Neural progenitor cell (in vitro differentiated cells): ENCODE data around the gene PES1. TPM values are rescaled to one million over a fixed set of nuclear protein-coding genes. Genes with fewer than 3 reads are reported as not detected.

Experiments used
- DNase-seq: peaks from one replicate; pipeline ENCODE4 v3.0.0-alpha.2; 2016; ENCODE audit warnings: low spot score
- H2AFZ ChIP-seq: fragments of 200-600 bp; sonication (generic); replicated peaks from 2 replicates; pipeline ENCODE4 v1.6.1; 2016; ENCODE audit warnings: antibody characterized with exemption
- H3F3A ChIP-seq: fragments of 200-600 bp; sonication (generic); 2 replicates; pipeline ENCODE4 v1.6.1; 2016; ENCODE audit warnings: antibody characterized with exemption, low read depth
- H3K27ac ChIP-seq: fragments of 200-600 bp; sonication (generic); 2 replicates; pipeline ENCODE4 v1.5.1; 2016; ENCODE audit warnings: mild to moderate bottlenecking
- H3K27me3 ChIP-seq: fragments of 200-600 bp; sonication (generic); 2 replicates; pipeline ENCODE4 v1.6.1; 2016; ENCODE audit warnings: mild to moderate bottlenecking, moderate library complexity
- H3K36me3 ChIP-seq: fragments of 200-600 bp; sonication (generic); 2 replicates; pipeline ENCODE4 v1.5.1; 2016
- H3K4me1 ChIP-seq: fragments of 200-600 bp; sonication (generic); 2 replicates; pipeline ENCODE4 v1.6.1; 2016; ENCODE audit warnings: mixed run types
- H3K4me2 ChIP-seq: fragments of 200-600 bp; sonication (generic); 2 replicates; pipeline ENCODE4 v1.6.1; 2016
- H3K4me3 ChIP-seq: fragments of 200-600 bp; sonication (generic); 2 replicates; pipeline ENCODE4 v1.5.1; 2016
- H3K79me2 ChIP-seq: fragments of 200-600 bp; sonication (generic); 2 replicates; pipeline ENCODE4 v1.6.1; 2016; ENCODE audit warnings: low read depth
- H3K9ac ChIP-seq: fragments of 200-600 bp; sonication (generic); 2 replicates; pipeline ENCODE4 v1.6.1; 2016
- H3K9me3 ChIP-seq: fragments of 200-600 bp; sonication (generic); 2 replicates; pipeline ENCODE4 v1.5.1; 2016; ENCODE audit warnings: low read depth
- H4K20me1 ChIP-seq: fragments of 200-600 bp; sonication (generic); 2 replicates; pipeline ENCODE4 v1.6.1; 2016; ENCODE audit warnings: low read depth
- H3K27ac Mint-ChIP-seq: 3 replicates; pipeline ENCODE4 v1.8.0; 2021; ENCODE audit warnings: mixed read lengths
- H3K27me3 Mint-ChIP-seq: 2 replicates; pipeline ENCODE4 v1.8.0; 2022; ENCODE audit warnings: low read depth, mild to moderate bottlenecking, inconsistent platforms, moderate library complexity, mixed read lengths; ENCODE audit not compliant: insufficient read depth
- H3K36me3 Mint-ChIP-seq: 3 replicates; pipeline ENCODE4 v1.8.0; 2021; ENCODE audit warnings: mixed read lengths
- H3K4me1 Mint-ChIP-seq: 3 replicates; pipeline ENCODE4 v1.8.0; 2021; ENCODE audit warnings: mixed read lengths
- H3K4me3 Mint-ChIP-seq: 3 replicates; pipeline ENCODE4 v1.8.0; 2021; ENCODE audit warnings: mild to moderate bottlenecking, moderate library complexity, mixed read lengths
- H3K9me3 Mint-ChIP-seq: 3 replicates; pipeline ENCODE4 v1.8.0; 2020; ENCODE audit warnings: mixed read lengths
- EZH2 ChIP-seq: fragments of 200-600 bp; sonication (generic); IDR thresholded peaks from 2 replicates; pipeline ENCODE4 v1.6.1; 2017; ENCODE audit warnings: antibody characterized with exemption, mild to moderate bottlenecking, moderate library complexity
- EZH2phosphoT487 ChIP-seq: fragments of 200-600 bp; sonication (generic); IDR thresholded peaks from 2 replicates; pipeline ENCODE4 v1.6.1; 2017; ENCODE audit warnings: antibody characterized with exemption
- total RNA-seq: library from RNA; depleted of rRNA; stranded (reverse); fragments of >200 nt; gene quantifications from 2 replicates; pipeline ENCODE4 v1.2.3, GENCODE V29; 2015; ENCODE audit warnings: low replicate concordance
- TF ChIP-seq, protein P1 (sequence below): fragments of 200-600 bp; sonication (generic); IDR thresholded peaks from 2 replicates; pipeline ENCODE4 v1.5.1; 2017; ENCODE audit warnings: antibody characterized with exemption, mild to moderate bottlenecking

The PES1 gene
- total RNA-seq, 1 donor from 2014 or later = 30.2 TPM

DNA sequence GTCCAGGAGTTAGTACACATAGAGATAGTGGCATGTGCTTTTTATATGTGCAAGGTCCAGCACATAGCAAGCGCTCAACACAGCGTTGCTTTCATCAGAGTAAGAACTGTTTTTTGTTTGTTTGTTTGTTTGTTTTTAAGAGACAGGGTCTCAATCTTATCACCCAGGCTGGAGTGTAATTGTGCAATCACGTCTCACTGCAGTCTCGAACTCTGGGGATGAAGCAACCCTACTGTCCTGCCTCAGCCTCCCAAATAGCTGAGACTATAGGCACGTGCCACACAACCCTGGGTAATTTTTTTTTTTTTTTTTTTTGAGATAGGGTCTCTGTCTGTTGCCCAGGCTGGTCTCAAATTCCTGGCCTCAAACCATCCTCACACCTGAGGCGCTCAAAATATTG lies 26.1 kb upstream of the PES1 start:
- H3K36me3 Mint-ChIP-seq = peaks cover 27% of the 10 kb centered on the region
- no peak for TF ChIP-seq EZH2phosphoT487
- TF ChIP-seq EZH2 = no peak
- TF ChIP-seq, protein P1, sequence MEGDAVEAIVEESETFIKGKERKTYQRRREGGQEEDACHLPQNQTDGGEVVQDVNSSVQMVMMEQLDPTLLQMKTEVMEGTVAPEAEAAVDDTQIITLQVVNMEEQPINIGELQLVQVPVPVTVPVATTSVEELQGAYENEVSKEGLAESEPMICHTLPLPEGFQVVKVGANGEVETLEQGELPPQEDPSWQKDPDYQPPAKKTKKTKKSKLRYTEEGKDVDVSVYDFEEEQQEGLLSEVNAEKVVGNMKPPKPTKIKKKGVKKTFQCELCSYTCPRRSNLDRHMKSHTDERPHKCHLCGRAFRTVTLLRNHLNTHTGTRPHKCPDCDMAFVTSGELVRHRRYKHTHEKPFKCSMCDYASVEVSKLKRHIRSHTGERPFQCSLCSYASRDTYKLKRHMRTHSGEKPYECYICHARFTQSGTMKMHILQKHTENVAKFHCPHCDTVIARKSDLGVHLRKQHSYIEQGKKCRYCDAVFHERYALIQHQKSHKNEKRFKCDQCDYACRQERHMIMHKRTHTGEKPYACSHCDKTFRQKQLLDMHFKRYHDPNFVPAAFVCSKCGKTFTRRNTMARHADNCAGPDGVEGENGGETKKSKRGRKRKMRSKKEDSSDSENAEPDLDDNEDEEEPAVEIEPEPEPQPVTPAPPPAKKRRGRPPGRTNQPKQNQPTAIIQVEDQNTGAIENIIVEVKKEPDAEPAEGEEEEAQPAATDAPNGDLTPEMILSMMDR = no peak
- Histone ChIP-seq H4K20me1 (no peaks in the 10 kb centered on the region), H3K4me3 (no peak overlapping the region), H3K4me1 (no peaks in the 10 kb centered on the region), H3K9ac (no peak overlapping the region), H3F3A (no peaks in the 10 kb centered on the region), H3K27ac (no peak overlapping the region), H3K4me2 (no peak overlapping the region), H3K9me3 (no peaks in the 10 kb centered on the region), H3K79me2 (no peaks in the 10 kb centered on the region), H2AFZ (no peak overlapping the region), H3K36me3 (peaks cover 4% of the 10 kb centered on the region), H3K27me3 (no peaks in the 10 kb centered on the region)
- no peaks in the 10 kb centered on the region for H3K4me1 Mint-ChIP-seq
- no peaks in the 10 kb centered on the region for H3K27me3 Mint-ChIP-seq
- no peak for DNase-seq
- no peak overlapping the region for H3K4me3 Mint-ChIP-seq
- H3K27ac Mint-ChIP-seq = no peak overlapping the region
- H3K9me3 Mint-ChIP-seq = no peaks in the 10 kb centered on the region

- peaks cover 5% of the 10 kb centered on the region for H3K27me3 Mint-ChIP-seq
- H3K27ac Mint-ChIP-seq = peak overlapping the region; percentile 7
- no peaks in the 10 kb centered on the region for H3K9me3 Mint-ChIP-seq
- Histone ChIP-seq H3K27ac (no peak overlapping the region), H2AFZ (no peak overlapping the region), H3K9ac (no peak overlapping the region), H3K27me3 (no peaks in the 10 kb centered on the region), H3K36me3 (peaks cover 4% of the 10 kb centered on the region), H3K79me2 (no peaks in the 10 kb centered on the region), H3K4me3 (no peak overlapping the region), H3K4me2 (no peak overlapping the region), H3F3A (no peaks in the 10 kb centered on the region), H3K9me3 (no peaks in the 10 kb centered on the region), H3K4me1 (no peaks in the 10 kb centered on the region), H4K20me1 (no peaks in the 10 kb centered on the region)
- H3K36me3 Mint-ChIP-seq = peaks cover 26% of the 10 kb centered on the region
- H3K4me3 Mint-ChIP-seq = no peak overlapping the region
- DNase-seq = no peak
- no peak for TF ChIP-seq EZH2
- no peak for TF ChIP-seq EZH2phosphoT487
- TF ChIP-seq, protein P1 = no peak
- H3K4me1 Mint-ChIP-seq = no peaks in the 10 kb centered on the region
Observed at GRCh38 chr22:30615543-30615954, 23.8 kb upstream of the PES1 start.

DNA sequence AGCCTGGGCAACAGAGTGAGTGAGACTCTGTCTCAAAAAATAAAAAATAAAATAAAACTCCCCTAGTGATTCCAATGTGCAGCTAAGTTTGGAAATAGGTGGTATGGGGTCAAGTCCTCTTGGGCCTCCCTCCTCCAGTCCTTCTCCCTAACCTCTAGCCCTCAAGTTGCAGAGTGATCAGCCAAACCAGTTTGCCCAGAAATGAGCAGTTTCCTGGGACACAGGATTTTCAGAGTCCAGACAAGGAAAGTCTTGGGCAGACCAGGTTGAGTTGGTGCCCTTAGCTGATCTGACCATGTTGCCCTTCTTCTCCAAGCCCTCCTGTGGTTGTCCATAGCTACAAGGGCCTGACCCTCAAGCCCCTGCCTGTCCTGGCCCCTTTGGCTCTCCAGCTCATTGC lies 23.2 kb upstream of the PES1 start:
- no peaks in the 10 kb centered on the region for H3F3A ChIP-seq
- H3K9me3 Mint-ChIP-seq = no peaks in the 10 kb centered on the region
- no peak overlapping the region for H3K27ac ChIP-seq
- no peak for TF ChIP-seq EZH2
- no peak for TF ChIP-seq EZH2phosphoT487
- TF ChIP-seq, protein P1 = no peak
- no peaks in the 10 kb centered on the region for H4K20me1 ChIP-seq
- H3K4me1 ChIP-seq = no peaks in the 10 kb centered on the region
- peaks cover 26% of the 10 kb centered on the region for H3K36me3 Mint-ChIP-seq
- H3K4me3 Mint-ChIP-seq = no peak overlapping the region
- no peaks in the 10 kb centered on the region for H3K9me3 ChIP-seq
- H3K4me1 Mint-ChIP-seq = peaks cover 3% of the 10 kb centered on the region
- no peak for DNase-seq
- H2AFZ ChIP-seq = no peak overlapping the region
- peaks cover 4% of the 10 kb centered on the region for H3K36me3 ChIP-seq
- no peak overlapping the region for H3K27ac Mint-ChIP-seq
- H3K79me2 ChIP-seq = peaks cover under 1% of the 10 kb centered on the region
- H3K27me3 Mint-ChIP-seq = peaks cover 5% of the 10 kb centered on the region
- no peaks in the 10 kb centered on the region for H3K27me3 ChIP-seq
- H3K9ac ChIP-seq = no peak overlapping the region
- H3K4me3 ChIP-seq = no peak overlapping the region
- H3K4me2 ChIP-seq = no peak overlapping the region
